ENCODE data around the gene KIAA1614.
A peak's percentile ranks its signal among the peaks of the same experiment; 100 is the strongest.

The KIAA1614 gene

GRCh38 chr1:180948641-180949615 lies 36.2 kb downstream of the KIAA1614 start:
- Histone ChIP-seq H3K9me3 (ENCODE audit: control insufficient read depth, low read length) (peaks cover 10% of the 10 kb centered on the region), H3K27me3 (replicated peaks; ENCODE audit: control insufficient read depth, insufficient read depth, low read length, poor library complexity, severe bottlenecking) (no peaks in the 10 kb centered on the region), H3K4me1 (ENCODE audit: control insufficient read depth, insufficient read depth, low read length, poor library complexity, severe bottlenecking) (peaks cover 4% of the 10 kb centered on the region), H3K4me3 (ENCODE audit: insufficient read depth, low read depth, low read length, poor library complexity, severe bottlenecking) (no peak overlapping the region), H3K27ac (ENCODE audit: insufficient read depth, low read length, poor library complexity, severe bottlenecking) (no peak overlapping the region), H3K36me3 (ENCODE audit: control insufficient read depth, insufficient read depth, low read length) (no peaks in the 10 kb centered on the region)
- no peak for DNase-seq

GRCh38 chr1:180949616-180950000 lies 36.9 kb downstream of the KIAA1614 start:
- Histone ChIP-seq H3K9me3 (ENCODE audit: control insufficient read depth, low read length) (peaks cover 10% of the 10 kb centered on the region), H3K27me3 (replicated peaks; ENCODE audit: control insufficient read depth, insufficient read depth, low read length, poor library complexity, severe bottlenecking) (no peaks in the 10 kb centered on the region), H3K4me1 (ENCODE audit: control insufficient read depth, insufficient read depth, low read length, poor library complexity, severe bottlenecking) (peaks cover 4% of the 10 kb centered on the region), H3K4me3 (ENCODE audit: insufficient read depth, low read depth, low read length, poor library complexity, severe bottlenecking) (no peak overlapping the region), H3K27ac (ENCODE audit: insufficient read depth, low read length, poor library complexity, severe bottlenecking) (no peak overlapping the region), H3K36me3 (ENCODE audit: control insufficient read depth, insufficient read depth, low read length) (no peaks in the 10 kb centered on the region)
- DNase-seq: no peak

- DNase-seq: no peak
- peaks cover 10% of the 10 kb centered on the region for H3K9me3 ChIP-seq (ENCODE audit: control insufficient read depth, low read length)
- no peaks in the 10 kb centered on the region for H3K36me3 ChIP-seq (ENCODE audit: control insufficient read depth, insufficient read depth, low read length)
- H3K4me3 ChIP-seq (ENCODE audit: insufficient read depth, low read depth, low read length, poor library complexity, severe bottlenecking): no peak overlapping the region
- no peak overlapping the region for H3K27ac ChIP-seq (ENCODE audit: insufficient read depth, low read length, poor library complexity, severe bottlenecking)
- H3K4me1 ChIP-seq (ENCODE audit: control insufficient read depth, insufficient read depth, low read length, poor library complexity, severe bottlenecking): peaks cover 4% of the 10 kb centered on the region
- no peaks in the 10 kb centered on the region for H3K27me3 ChIP-seq (replicated peaks; ENCODE audit: control insufficient read depth, insufficient read depth, low read length, poor library complexity, severe bottlenecking)
Measured at GRCh38 chr1:180950321-180950720, 37.6 kb downstream of the KIAA1614 start.

GRCh38 chr1:180951186-180951745 lies 38.6 kb downstream of the KIAA1614 start:
- H3K4me3 ChIP-seq (ENCODE audit: insufficient read depth, low read depth, low read length, poor library complexity, severe bottlenecking): no peak overlapping the region
- DNase-seq: no peak
- peaks cover 9% of the 10 kb centered on the region for H3K9me3 ChIP-seq (ENCODE audit: control insufficient read depth, low read length)
- H3K36me3 ChIP-seq (ENCODE audit: control insufficient read depth, insufficient read depth, low read length): no peaks in the 10 kb centered on the region
- no peak overlapping the region for H3K27ac ChIP-seq (ENCODE audit: insufficient read depth, low read length, poor library complexity, severe bottlenecking)
- H3K27me3 ChIP-seq (replicated peaks; ENCODE audit: control insufficient read depth, insufficient read depth, low read length, poor library complexity, severe bottlenecking): no peaks in the 10 kb centered on the region
- H3K4me1 ChIP-seq (ENCODE audit: control insufficient read depth, insufficient read depth, low read length, poor library complexity, severe bottlenecking): peaks cover 4% of the 10 kb centered on the region

- peaks cover 1% of the 10 kb centered on the region for H3K9me3 ChIP-seq (ENCODE audit: control insufficient read depth, low read length)
- H3K36me3 ChIP-seq (ENCODE audit: control insufficient read depth, insufficient read depth, low read length): no peaks in the 10 kb centered on the region
- H3K4me1 ChIP-seq (ENCODE audit: control insufficient read depth, insufficient read depth, low read length, poor library complexity, severe bottlenecking): peaks cover 4% of the 10 kb centered on the region
- DNase-seq: no peak
- H3K27me3 ChIP-seq (replicated peaks; ENCODE audit: control insufficient read depth, insufficient read depth, low read length, poor library complexity, severe bottlenecking): no peaks in the 10 kb centered on the region
- H3K4me3 ChIP-seq (ENCODE audit: insufficient read depth, low read depth, low read length, poor library complexity, severe bottlenecking): no peak overlapping the region
- H3K27ac ChIP-seq (ENCODE audit: insufficient read depth, low read length, poor library complexity, severe bottlenecking): no peak overlapping the region
Measured at GRCh38 chr1:180951836-180952656, 39.3 kb downstream of the KIAA1614 start.

- H3K4me1 ChIP-seq (ENCODE audit: control insufficient read depth, insufficient read depth, low read length, poor library complexity, severe bottlenecking): peaks cover 4% of the 10 kb centered on the region
Measured at GRCh38 chr1:180952657-180953013, 39.9 kb downstream of the KIAA1614 start.

GRCh38 chr1:180953291-180954004 lies 40.8 kb downstream of the KIAA1614 start:
- H3K4me3 ChIP-seq (ENCODE audit: insufficient read depth, low read depth, low read length, poor library complexity, severe bottlenecking): peak overlapping the region; percentile 62
- no peak for DNase-seq
- peaks cover 4% of the 10 kb centered on the region for H3K4me1 ChIP-seq (ENCODE audit: control insufficient read depth, insufficient read depth, low read length, poor library complexity, severe bottlenecking)
- H3K27me3 ChIP-seq (replicated peaks; ENCODE audit: control insufficient read depth, insufficient read depth, low read length, poor library complexity, severe bottlenecking): no peaks in the 10 kb centered on the region
- H3K9me3 ChIP-seq (ENCODE audit: control insufficient read depth, low read length): no peaks in the 10 kb centered on the region
- no peaks in the 10 kb centered on the region for H3K36me3 ChIP-seq (ENCODE audit: control insufficient read depth, insufficient read depth, low read length)
- no peak overlapping the region for H3K27ac ChIP-seq (ENCODE audit: insufficient read depth, low read length, poor library complexity, severe bottlenecking)

More at GRCh38 chr1:180952657-180953013, 39.9 kb downstream of the KIAA1614 start:
- Histone ChIP-seq H3K27me3 (replicated peaks; ENCODE audit: control insufficient read depth, insufficient read depth, low read length, poor library complexity, severe bottlenecking) (no peaks in the 10 kb centered on the region), H3K27ac (ENCODE audit: insufficient read depth, low read length, poor library complexity, severe bottlenecking) (no peak overlapping the region), H3K36me3 (ENCODE audit: control insufficient read depth, insufficient read depth, low read length) (no peaks in the 10 kb centered on the region), H3K4me3 (ENCODE audit: insufficient read depth, low read depth, low read length, poor library complexity, severe bottlenecking) (no peak overlapping the region), H3K9me3 (ENCODE audit: control insufficient read depth, low read length) (no peaks in the 10 kb centered on the region)
- no peak for DNase-seq

- Histone ChIP-seq H3K9me3 (ENCODE audit: control insufficient read depth, low read length) (no peaks in the 10 kb centered on the region), H3K27ac (ENCODE audit: insufficient read depth, low read length, poor library complexity, severe bottlenecking) (no peak overlapping the region), H3K36me3 (ENCODE audit: control insufficient read depth, insufficient read depth, low read length) (no peaks in the 10 kb centered on the region), H3K27me3 (replicated peaks; ENCODE audit: control insufficient read depth, insufficient read depth, low read length, poor library complexity, severe bottlenecking) (no peaks in the 10 kb centered on the region), H3K4me3 (ENCODE audit: insufficient read depth, low read depth, low read length, poor library complexity, severe bottlenecking) (peak overlapping the region; percentile 62), H3K4me1 (ENCODE audit: control insufficient read depth, insufficient read depth, low read length, poor library complexity, severe bottlenecking) (peaks cover 4% of the 10 kb centered on the region)
- peak; percentile 42 to 53 (median 50) for DNase-seq
Measured at GRCh38 chr1:180954005-180954800, 41.5 kb downstream of the KIAA1614 start.

GRCh38 chr1:180954801-180955165 lies 42.1 kb downstream of the KIAA1614 start:
- Histone ChIP-seq H3K36me3 (ENCODE audit: control insufficient read depth, insufficient read depth, low read length) (no peaks in the 10 kb centered on the region), H3K9me3 (ENCODE audit: control insufficient read depth, low read length) (no peaks in the 10 kb centered on the region), H3K4me1 (ENCODE audit: control insufficient read depth, insufficient read depth, low read length, poor library complexity, severe bottlenecking) (peaks cover 4% of the 10 kb centered on the region), H3K4me3 (ENCODE audit: insufficient read depth, low read depth, low read length, poor library complexity, severe bottlenecking) (peak overlapping the region; percentile 62), H3K27ac (ENCODE audit: insufficient read depth, low read length, poor library complexity, severe bottlenecking) (no peak overlapping the region), H3K27me3 (replicated peaks; ENCODE audit: control insufficient read depth, insufficient read depth, low read length, poor library complexity, severe bottlenecking) (no peaks in the 10 kb centered on the region)
- no peak for DNase-seq

Measured in effector memory CD4-positive, alpha-beta T cell (primary cell).